Mesodermal cell (in vitro differentiated cells): ENCODE measurements around the gene PTPMT1. TPM values are rescaled to one million over a fixed set of nuclear protein-coding genes. Genes with fewer than 3 reads are reported as not detected.
A peak's percentile ranks its signal among the peaks of the same experiment; 100 is the strongest.
"Not testable (repeated sequence)": the region's sequence is repeated elsewhere in the genome, so short reads cannot be mapped to it uniquely, and the experiment has no call there.

Source experiments
- H3K27ac ChIP-seq: 2 replicates; pipeline ENCODE4 v1.7.0; 2013; ENCODE audit warnings: mild to moderate bottlenecking, low read depth, low read length, moderate library complexity; ENCODE audit not compliant: severe bottlenecking
- H3K36me3 ChIP-seq: 2 replicates; pipeline ENCODE4 v1.7.1; 2013; ENCODE audit warnings: mild to moderate bottlenecking, low read length, moderate library complexity; ENCODE audit not compliant: control insufficient read depth, insufficient read depth
- H3K4me1 ChIP-seq: one replicate; pipeline ENCODE4 v1.7.1; 2013; ENCODE audit warnings: mild to moderate bottlenecking, low read length; ENCODE audit not compliant: insufficient read depth, control insufficient read depth, poor library complexity, severe bottlenecking
- H3K4me3 ChIP-seq: 2 replicates; pipeline ENCODE4 v1.7.0; 2013; ENCODE audit warnings: low read length, control low read depth, mild to moderate bottlenecking; ENCODE audit not compliant: insufficient read depth, poor library complexity, severe bottlenecking; ENCODE audit errors: extremely low read depth
- H3K9me3 ChIP-seq: 2 replicates; pipeline ENCODE4 v1.7.1; 2013; ENCODE audit warnings: mild to moderate bottlenecking, low read length, moderate library complexity; ENCODE audit not compliant: control insufficient read depth
- WGBS, 2 experiments: methylation state at CpG; one replicate each; pipeline ENCODE4 v1.1.5; 2013; ENCODE audit warnings: missing lambda C conversion rate in 2 of 2; ENCODE audit not compliant: insufficient coverage in 2 of 2; 5-methylcytosine and 5-hydroxymethylcytosine counted together
- polyA plus RNA-seq, 2 experiments: library from polyadenylated mRNA; stranded (reverse); fragments of 50-300 nt; gene quantifications; one replicate each; pipeline ENCODE4 v1.2.3, GENCODE V29; 2013

Gene PTPMT1
- 61.2 TPM for polyA plus RNA-seq (2013, experiment 1 of 2)
- polyA plus RNA-seq (2013, experiment 2 of 2), result 51.3 TPM

GRCh38 chr11:47565340-47566148 is at the start of gene PTPMT1:
TSS of gene PTPMT1 (plus strand) at chr11:47565599. CDS start at chr11:47565623, 24 bp downstream.
- H3K4me3 ChIP-seq, result peak within 1 kb of the TSS; percentile 87
- H3K27ac ChIP-seq, result peak within 1 kb of the TSS; percentile 10
- WGBS, 2 experiments, result 1 to 2% methylated on average over 77 to 86 of the region's 86 CpGs
- H3K9me3 ChIP-seq, result no peaks in the 10 kb centered on the region
- H3K4me1 ChIP-seq, result peaks cover 5% of the 10 kb centered on the region
- H3K36me3 ChIP-seq, result peaks cover 33% of the 10 kb centered on the region

- 100% methylated on average over 3 of the region's 3 CpGs; no CpG with 5 or more reads in 1 of the 2 experiments for WGBS, 2 experiments
Observed at GRCh38 chr11:47516155-47516554, 49.2 kb upstream of the PTPMT1 start.

GRCh38 chr11:47516984-47517853 is 48.2 kb upstream of the PTPMT1 start:
- WGBS, 2 experiments, result 91 to 95% methylated on average over 6 to 9 of the region's 10 CpGs
- Histone ChIP-seq H3K4me3 (no peak overlapping the region), H3K9me3 (no peaks in the 10 kb centered on the region), H3K4me1 (peaks cover 68% of the 10 kb centered on the region), H3K36me3 (peaks cover 17% of the 10 kb centered on the region), H3K27ac (no peak overlapping the region)

More at GRCh38 chr11:47516155-47516554, 49.2 kb upstream of the PTPMT1 start:
- Histone ChIP-seq H3K9me3 (no peaks in the 10 kb centered on the region), H3K27ac (peak overlapping the region; percentile 18), H3K36me3 (peaks cover 17% of the 10 kb centered on the region), H3K4me3 (no peak overlapping the region), H3K4me1 (peaks cover 72% of the 10 kb centered on the region)

GRCh38 chr11:47518212-47518964 is 47.0 kb upstream of the PTPMT1 start:
- 94 to 100% methylated on average over 3 of the region's 3 CpGs for WGBS, 2 experiments
- no peak overlapping the region for H3K4me3 ChIP-seq
- peaks cover 17% of the 10 kb centered on the region for H3K36me3 ChIP-seq
- H3K27ac ChIP-seq, result peak overlapping the region; percentile 30
- H3K4me1 ChIP-seq, result peaks cover 66% of the 10 kb centered on the region
- no peaks in the 10 kb centered on the region for H3K9me3 ChIP-seq

- peaks cover 21% of the 10 kb centered on the region for H3K36me3 ChIP-seq
- H3K9me3 ChIP-seq, result no peaks in the 10 kb centered on the region
- 57% methylated on average over 1 of the region's 3 CpGs; no CpG with 5 or more reads in 1 of the 2 experiments for WGBS, 2 experiments
- peak overlapping the region; percentile 6 for H3K4me3 ChIP-seq
- H3K4me1 ChIP-seq, result peaks cover 45% of the 10 kb centered on the region
- H3K27ac ChIP-seq, result peak overlapping the region; percentile 98
Observed at GRCh38 chr11:47523490-47524225, 41.7 kb upstream of the PTPMT1 start.

- WGBS, 2 experiments, result 52 to 65% methylated on average over 8 to 9 of the region's 9 CpGs
- Histone ChIP-seq H3K4me1 (peaks cover 42% of the 10 kb centered on the region), H3K9me3 (no peaks in the 10 kb centered on the region), H3K4me3 (no peak overlapping the region), H3K36me3 (peaks cover 24% of the 10 kb centered on the region), H3K27ac (peak overlapping the region; percentile 98)
Observed at GRCh38 chr11:47524291-47524874, 41.0 kb upstream of the PTPMT1 start.

- H3K4me3 ChIP-seq, H3K9me3 ChIP-seq, H3K27ac ChIP-seq: not testable (repeated sequence)
- H3K36me3 ChIP-seq, result peaks cover 24% of the 10 kb centered on the region
- peaks cover 38% of the 10 kb centered on the region for H3K4me1 ChIP-seq
- WGBS, 2 experiments, result 91 to 100% methylated on average over 3 to 5 of the region's 9 CpGs
Observed at GRCh38 chr11:47526032-47526431, 39.4 kb upstream of the PTPMT1 start.

- Histone ChIP-seq H3K27ac (peak overlapping the region; percentile 5), H3K9me3 (no peaks in the 10 kb centered on the region)
Observed at GRCh38 chr11:47527186-47527585, 38.2 kb upstream of the PTPMT1 start.

GRCh38 chr11:47529951-47530350 is 35.4 kb upstream of the PTPMT1 start:
- no peak overlapping the region for H3K27ac ChIP-seq
- peaks cover 33% of the 10 kb centered on the region for H3K36me3 ChIP-seq
- peaks cover 19% of the 10 kb centered on the region for H3K4me1 ChIP-seq
- H3K4me3 ChIP-seq, result no peak overlapping the region
- H3K9me3 ChIP-seq, result no peaks in the 10 kb centered on the region
- no CpG with 5 or more reads among the region's 4 CpGs for WGBS, 2 experiments

More at GRCh38 chr11:47527186-47527585, 38.2 kb upstream of the PTPMT1 start:
- H3K4me1 ChIP-seq, result peaks cover 38% of the 10 kb centered on the region
- peaks cover 24% of the 10 kb centered on the region for H3K36me3 ChIP-seq
- 95 to 100% methylated on average over 2 to 5 of the region's 6 CpGs for WGBS, 2 experiments
- no peak overlapping the region for H3K4me3 ChIP-seq
